Astrocyte (in vitro differentiated cells and primary cell): Measurements from ENCODE around the gene NLGN3.

Source experiments
- EZH2 ChIP-seq: IDR thresholded peaks from 2 replicates; pipeline ENCODE4 v1.6.1; 2012; ENCODE audit warnings: mild to moderate bottlenecking, low read length, inconsistent platforms; ENCODE audit not compliant: insufficient read depth
- TF ChIP-seq, protein P1 (sequence below): IDR thresholded peaks from 2 replicates; pipeline ENCODE4 v1.5.1; 2011; ENCODE audit warnings: low read depth, mild to moderate bottlenecking, inconsistent platforms, low read length, moderate library complexity; ENCODE audit not compliant: insufficient read depth

DNA sequence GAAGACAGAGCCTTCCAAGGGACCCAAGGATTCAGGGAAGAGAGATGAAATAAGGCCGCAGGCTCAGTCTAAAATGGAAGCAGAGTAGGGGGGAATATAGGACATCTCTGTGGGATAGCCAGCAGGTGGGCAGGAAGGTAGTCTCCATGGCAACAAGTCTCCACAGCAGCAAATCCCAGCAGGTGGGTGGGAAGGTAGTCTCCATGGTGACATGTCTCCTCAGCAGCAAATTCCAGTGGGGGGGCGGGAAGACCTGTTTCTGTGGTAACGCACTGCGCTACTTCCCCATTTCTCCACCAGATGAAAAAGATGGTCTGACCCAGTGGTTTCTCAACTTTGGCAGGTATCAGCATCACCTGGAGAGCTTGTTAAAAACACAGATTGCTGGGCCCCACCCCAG is 18.3 kb downstream of the NLGN3 start:
- TF ChIP-seq, protein P1, sequence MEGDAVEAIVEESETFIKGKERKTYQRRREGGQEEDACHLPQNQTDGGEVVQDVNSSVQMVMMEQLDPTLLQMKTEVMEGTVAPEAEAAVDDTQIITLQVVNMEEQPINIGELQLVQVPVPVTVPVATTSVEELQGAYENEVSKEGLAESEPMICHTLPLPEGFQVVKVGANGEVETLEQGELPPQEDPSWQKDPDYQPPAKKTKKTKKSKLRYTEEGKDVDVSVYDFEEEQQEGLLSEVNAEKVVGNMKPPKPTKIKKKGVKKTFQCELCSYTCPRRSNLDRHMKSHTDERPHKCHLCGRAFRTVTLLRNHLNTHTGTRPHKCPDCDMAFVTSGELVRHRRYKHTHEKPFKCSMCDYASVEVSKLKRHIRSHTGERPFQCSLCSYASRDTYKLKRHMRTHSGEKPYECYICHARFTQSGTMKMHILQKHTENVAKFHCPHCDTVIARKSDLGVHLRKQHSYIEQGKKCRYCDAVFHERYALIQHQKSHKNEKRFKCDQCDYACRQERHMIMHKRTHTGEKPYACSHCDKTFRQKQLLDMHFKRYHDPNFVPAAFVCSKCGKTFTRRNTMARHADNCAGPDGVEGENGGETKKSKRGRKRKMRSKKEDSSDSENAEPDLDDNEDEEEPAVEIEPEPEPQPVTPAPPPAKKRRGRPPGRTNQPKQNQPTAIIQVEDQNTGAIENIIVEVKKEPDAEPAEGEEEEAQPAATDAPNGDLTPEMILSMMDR: no peak
- TF ChIP-seq EZH2: no peak
